Right lobe of liver (tissue), 6 donors: ENCODE measurements around the gene GNAT1. TPM values are rescaled to one million over a fixed set of nuclear protein-coding genes. Genes with fewer than 3 reads are reported as not detected.

ENCODE experiments used
- ATAC-seq, 4 donors: fragments of 200-7000 bp; cut with Tn5 transposase; one replicate each; pipeline ENCODE4 v1.9.1; 2020; ENCODE audit warnings: mild to moderate bottlenecking in 4 of 4, moderate library complexity in 4 of 4
- DNase-seq, 3 donors: peaks; one replicate each; pipeline ENCODE4 v3.0.0-alpha.2; 2020
- H3K27ac ChIP-seq, 3 donors: fragments of 200-600 bp; one replicate each; pipeline ENCODE4 v1.8.0; 2022
- H3K27me3 ChIP-seq, 2 donors: fragments of 200-600 bp; one replicate each; pipeline ENCODE4 v1.8.0; 2022
- H3K36me3 ChIP-seq, 4 donors: fragments of 200-600 bp; sonication (generic) in 1 of 4; one replicate each; pipeline versions ENCODE4 v1.5.1 to v1.8.0; 2017 to 2022; ENCODE audit warnings: control low read depth in 1 of 4
- H3K4me1 ChIP-seq, 4 donors: fragments of 200-600 bp; sonication (generic) in 1 of 4; one replicate each; pipeline versions ENCODE4 v1.5.1 to v1.8.0; 2017 to 2022; ENCODE audit warnings: control low read depth in 1 of 4
- H3K4me3 ChIP-seq, 3 donors: fragments of 200-600 bp; one replicate each; pipeline ENCODE4 v1.8.0; 2022
- H3K9me3 ChIP-seq, 4 donors: fragments of 200-600 bp; sonication (generic) in 1 of 4; one replicate each; pipeline versions ENCODE4 v1.5.1 to v1.8.0; 2017 to 2022; ENCODE audit warnings: control low read depth in 1 of 4
- POLR2A ChIP-seq: fragments of 450-650 bp; IDR thresholded peaks from one replicate; pipeline ENCODE4 v1.6.1; 2017; ENCODE audit warnings: antibody characterized with exemption, mild to moderate bottlenecking
- WGBS: methylation state at CpG from one replicate; pipeline ENCODE4 v1.1.6; 2018; ENCODE audit warnings: low coverage, low lambda C conversion rate; ENCODE audit not compliant: insufficient coverage; ENCODE audit errors: missing lambda C conversion rate; 5-methylcytosine and 5-hydroxymethylcytosine counted together
- intact Hi-C, 2 donors: fragments of 100-400 bp; cut with DNase I; formaldehyde crosslinking; loops; one replicate each; pipeline versions ENCODE4 v1.11.2 to v1.14.1; 2022
- total RNA-seq, 6 experiments: library from RNA; depleted of rRNA in 2 of 6; stranded (reverse); fragments of >200 nt in 2 of 6; fragmentation: NEBNext Ultra II Directional in 3 of 6; extraction: Animal tissue kit (Norgen Biotek cat#: 25700) in 3 of 6; gene quantifications; one replicate each; pipeline versions ENCODE4 v1.1.0 to v1.2.4, GENCODE V29; 2016 to 2023
- TF ChIP-seq, protein P1 (sequence below), 4 donors: fragments of 200-600 bp in 3 of 4; fragments of 450-650 bp in 1 of 4; IDR thresholded peaks; one replicate each; pipeline versions ENCODE4 v1.5.1 to v1.8.0; 2016 to 2022; ENCODE audit warnings: antibody characterized with exemption in 4 of 4, mild to moderate bottlenecking in 2 of 4
- donor health status: DM: no; HTN: yes; CAD: no.
- donor health status: DM: no; HTN: no; CAD: no.
- donor health status: DM: no; HTN: no; CAD: no.
- donor health status: DM: no; HTN: yes; CAD: no.
- donor health status: DM: no; HTN: yes; CAD: no.

The GNAT1 gene
- total RNA-seq, 6 experiments from 2014 or later, result 0.07 TPM; not detected in 5

GRCh38 chr3:50233176-50233575 is 41.8 kb downstream of the GNAT1 start:
- ATAC-seq (no peak), DNase-seq (no peak)
- H3K27ac ChIP-seq, result no peak overlapping the region
- WGBS, result 100% methylated on average over 1 of the region's 4 CpGs
- intact Hi-C loops, result no loop called here
- no peak overlapping the region for H3K4me3 ChIP-seq
- H3K27me3 ChIP-seq, result no peaks in the 10 kb centered on the region
- peaks cover 0 to 15% (median 3%) of the 10 kb centered on the region in 4 donors for H3K4me1 ChIP-seq
- TF ChIP-seq POLR2A, result no peak
- TF ChIP-seq, protein P1, sequence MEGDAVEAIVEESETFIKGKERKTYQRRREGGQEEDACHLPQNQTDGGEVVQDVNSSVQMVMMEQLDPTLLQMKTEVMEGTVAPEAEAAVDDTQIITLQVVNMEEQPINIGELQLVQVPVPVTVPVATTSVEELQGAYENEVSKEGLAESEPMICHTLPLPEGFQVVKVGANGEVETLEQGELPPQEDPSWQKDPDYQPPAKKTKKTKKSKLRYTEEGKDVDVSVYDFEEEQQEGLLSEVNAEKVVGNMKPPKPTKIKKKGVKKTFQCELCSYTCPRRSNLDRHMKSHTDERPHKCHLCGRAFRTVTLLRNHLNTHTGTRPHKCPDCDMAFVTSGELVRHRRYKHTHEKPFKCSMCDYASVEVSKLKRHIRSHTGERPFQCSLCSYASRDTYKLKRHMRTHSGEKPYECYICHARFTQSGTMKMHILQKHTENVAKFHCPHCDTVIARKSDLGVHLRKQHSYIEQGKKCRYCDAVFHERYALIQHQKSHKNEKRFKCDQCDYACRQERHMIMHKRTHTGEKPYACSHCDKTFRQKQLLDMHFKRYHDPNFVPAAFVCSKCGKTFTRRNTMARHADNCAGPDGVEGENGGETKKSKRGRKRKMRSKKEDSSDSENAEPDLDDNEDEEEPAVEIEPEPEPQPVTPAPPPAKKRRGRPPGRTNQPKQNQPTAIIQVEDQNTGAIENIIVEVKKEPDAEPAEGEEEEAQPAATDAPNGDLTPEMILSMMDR (IDR thresholded peaks at IDR 0.05), result no peak
- no peaks in the 10 kb centered on the region for H3K9me3 ChIP-seq
- H3K36me3 ChIP-seq, result no peaks in the 10 kb centered on the region

GRCh38 chr3:50235716-50236483 is 44.5 kb downstream of the GNAT1 start, which contains the start of gene GNAI2:
TSS of gene GNAI2 (plus strand) at chr3:50236204. CDS start at chr3:50236336, 132 bp downstream.
- intact Hi-C loops, result no loop called here
- H3K27ac ChIP-seq, result peak within 1 kb of the TSS; percentile 87 to 94 (median 93)
- WGBS, result 0% methylated on average over 21 of the region's 75 CpGs
- H3K4me3 ChIP-seq, result peak within 1 kb of the TSS; percentile 77 to 95 (median 94)
- DNase-seq (peak; percentile 100), ATAC-seq (peak; percentile 83 to 92 (median 86))
- peaks cover 0 to 9% (median 0%) of the 10 kb centered on the region in 4 donors for H3K36me3 ChIP-seq
- TF ChIP-seq, protein P1 (IDR thresholded peaks at IDR 0.05), result no peak
- peak; percentile 99 for TF ChIP-seq POLR2A
- no peaks in the 10 kb centered on the region for H3K9me3 ChIP-seq
- no peaks in the 10 kb centered on the region for H3K27me3 ChIP-seq
- peaks cover 0 to 40% (median 19%) of the 10 kb centered on the region in 4 donors for H3K4me1 ChIP-seq

DNA sequence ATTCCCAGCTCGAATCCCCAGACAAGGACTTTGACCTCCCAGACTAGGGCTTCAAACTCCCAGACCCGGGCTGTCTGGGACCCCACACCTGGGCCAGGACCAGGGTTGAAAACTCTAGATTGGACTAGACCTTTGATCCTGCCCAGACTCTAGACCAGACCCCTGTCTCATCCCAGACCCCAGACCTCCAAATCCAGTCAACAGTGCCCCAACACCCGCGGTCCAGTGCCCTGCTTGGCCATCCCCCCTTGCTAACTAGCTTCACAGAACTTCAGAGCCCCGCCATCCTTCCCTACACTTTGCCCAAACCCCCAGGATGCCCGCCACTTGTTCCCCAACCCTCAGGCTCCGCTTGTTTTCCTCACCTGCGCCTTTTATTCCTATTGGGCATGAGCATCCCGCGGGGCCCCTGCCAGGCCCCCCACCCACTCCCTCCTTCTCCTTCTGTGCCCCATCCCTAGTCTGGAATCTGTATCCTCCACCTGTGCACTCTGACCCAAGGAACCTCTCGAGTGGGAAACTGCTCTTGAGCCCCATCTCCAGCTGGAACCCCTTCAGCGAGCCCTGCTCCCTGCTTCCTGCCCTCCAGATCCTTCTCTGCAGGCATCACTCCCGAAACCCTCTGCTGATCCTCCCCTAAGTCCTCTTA is 45.2 kb downstream of the GNAT1 start:
- WGBS, result 0% methylated on average over 11 of the region's 13 CpGs
- Histone ChIP-seq H3K27me3 (no peaks in the 10 kb centered on the region), H3K36me3 (peaks cover 0 to 9% (median 0%) of the 10 kb centered on the region in 4 donors), H3K9me3 (no peaks in the 10 kb centered on the region), H3K4me1 (peaks cover 0 to 47% (median 21%) of the 10 kb centered on the region in 4 donors), H3K27ac (peak overlapping the region; percentile 87 to 94 (median 93)), H3K4me3 (peak overlapping the region; percentile 77 to 95 (median 94))
- TF ChIP-seq POLR2A, result no peak
- TF ChIP-seq, protein P1 (IDR thresholded peaks at IDR 0.05), result no peak
- no peak for DNase-seq
- intact Hi-C loops, result no loop called here
- ATAC-seq, result no peak

- TF ChIP-seq POLR2A, result no peak
- TF ChIP-seq, protein P1 (IDR thresholded peaks at IDR 0.05), result no peak
- DNase-seq, result no peak
- WGBS, result 13% methylated on average over 6 of the region's 7 CpGs
- Histone ChIP-seq H3K36me3 (peaks cover 0 to 9% (median 0%) of the 10 kb centered on the region in 4 donors), H3K27ac (peak overlapping the region; percentile 87 to 94 (median 93)), H3K4me1 (peaks cover 0 to 53% (median 24%) of the 10 kb centered on the region in 4 donors), H3K9me3 (no peaks in the 10 kb centered on the region), H3K4me3 (peak overlapping the region; percentile 77 to 95 (median 94)), H3K27me3 (no peaks in the 10 kb centered on the region)
- intact Hi-C loops, result no loop called here
- ATAC-seq, result no peak
Measured at GRCh38 chr3:50237133-50237651, 45.8 kb downstream of the GNAT1 start.
